D721Med (cell line): Measurements from ENCODE around the gene NAT9.

Source experiments
- DNase-seq: peaks from one replicate; pipeline ENCODE4 v3.0.0; 2011; ENCODE audit warnings: low spot score; ENCODE audit not compliant: insufficient read length
- FAIRE-seq: peaks from 2 replicates; lab custom pipeline; 2011; peaks lifted over from hg19 to GRCh38; lab: Jason Lieb, UNC
- TF ChIP-seq, protein P1 (sequence below): IDR thresholded peaks from 2 replicates; pipeline ENCODE4 v1.5.1; 2012; ENCODE audit warnings: mild to moderate bottlenecking, control low read depth; ENCODE audit not compliant: insufficient read depth; ENCODE audit errors: missing control alignments

NAT9 gene

GRCh38 chr17:74744714-74745547 lies 31.2 kb downstream of the NAT9 start:
- FAIRE-seq (no peak), DNase-seq (peak; percentile 86)
- TF ChIP-seq, protein P1, sequence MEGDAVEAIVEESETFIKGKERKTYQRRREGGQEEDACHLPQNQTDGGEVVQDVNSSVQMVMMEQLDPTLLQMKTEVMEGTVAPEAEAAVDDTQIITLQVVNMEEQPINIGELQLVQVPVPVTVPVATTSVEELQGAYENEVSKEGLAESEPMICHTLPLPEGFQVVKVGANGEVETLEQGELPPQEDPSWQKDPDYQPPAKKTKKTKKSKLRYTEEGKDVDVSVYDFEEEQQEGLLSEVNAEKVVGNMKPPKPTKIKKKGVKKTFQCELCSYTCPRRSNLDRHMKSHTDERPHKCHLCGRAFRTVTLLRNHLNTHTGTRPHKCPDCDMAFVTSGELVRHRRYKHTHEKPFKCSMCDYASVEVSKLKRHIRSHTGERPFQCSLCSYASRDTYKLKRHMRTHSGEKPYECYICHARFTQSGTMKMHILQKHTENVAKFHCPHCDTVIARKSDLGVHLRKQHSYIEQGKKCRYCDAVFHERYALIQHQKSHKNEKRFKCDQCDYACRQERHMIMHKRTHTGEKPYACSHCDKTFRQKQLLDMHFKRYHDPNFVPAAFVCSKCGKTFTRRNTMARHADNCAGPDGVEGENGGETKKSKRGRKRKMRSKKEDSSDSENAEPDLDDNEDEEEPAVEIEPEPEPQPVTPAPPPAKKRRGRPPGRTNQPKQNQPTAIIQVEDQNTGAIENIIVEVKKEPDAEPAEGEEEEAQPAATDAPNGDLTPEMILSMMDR = peak; percentile 99

GRCh38 chr17:74744349-74744713 lies 31.8 kb downstream of the NAT9 start:
- TF ChIP-seq, protein P1 = no peak
- no peak for FAIRE-seq
- DNase-seq = no peak

DNA sequence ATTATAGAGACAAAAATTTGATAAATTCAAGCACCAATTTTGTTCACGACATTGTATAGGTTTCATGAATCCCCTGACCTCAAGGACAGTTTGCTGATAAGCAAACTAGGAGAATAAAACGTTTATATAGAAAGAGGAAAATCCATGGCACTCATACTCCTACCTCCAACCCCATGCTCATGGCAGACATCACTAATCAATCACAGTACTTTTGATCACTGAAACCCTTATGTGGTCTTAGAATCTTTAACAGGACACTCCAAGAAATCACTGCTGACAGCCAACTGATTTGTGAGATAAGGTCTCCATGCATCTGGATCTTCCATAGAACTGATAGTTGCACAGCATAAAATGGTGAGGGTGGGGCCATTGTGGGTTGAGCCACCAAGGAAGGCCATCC lies 32.4 kb downstream of the NAT9 start:
- TF ChIP-seq, protein P1 = no peak
- DNase-seq (no peak), FAIRE-seq (no peak)

GRCh38 chr17:74742978-74743545 lies 33.1 kb downstream of the NAT9 start:
- TF ChIP-seq, protein P1 = no peak
- DNase-seq (no peak), FAIRE-seq (no peak)

- DNase-seq (no peak), FAIRE-seq (no peak)
- TF ChIP-seq, protein P1 = no peak
Measured at GRCh38 chr17:74742153-74742515, 34.0 kb downstream of the NAT9 start.

DNA sequence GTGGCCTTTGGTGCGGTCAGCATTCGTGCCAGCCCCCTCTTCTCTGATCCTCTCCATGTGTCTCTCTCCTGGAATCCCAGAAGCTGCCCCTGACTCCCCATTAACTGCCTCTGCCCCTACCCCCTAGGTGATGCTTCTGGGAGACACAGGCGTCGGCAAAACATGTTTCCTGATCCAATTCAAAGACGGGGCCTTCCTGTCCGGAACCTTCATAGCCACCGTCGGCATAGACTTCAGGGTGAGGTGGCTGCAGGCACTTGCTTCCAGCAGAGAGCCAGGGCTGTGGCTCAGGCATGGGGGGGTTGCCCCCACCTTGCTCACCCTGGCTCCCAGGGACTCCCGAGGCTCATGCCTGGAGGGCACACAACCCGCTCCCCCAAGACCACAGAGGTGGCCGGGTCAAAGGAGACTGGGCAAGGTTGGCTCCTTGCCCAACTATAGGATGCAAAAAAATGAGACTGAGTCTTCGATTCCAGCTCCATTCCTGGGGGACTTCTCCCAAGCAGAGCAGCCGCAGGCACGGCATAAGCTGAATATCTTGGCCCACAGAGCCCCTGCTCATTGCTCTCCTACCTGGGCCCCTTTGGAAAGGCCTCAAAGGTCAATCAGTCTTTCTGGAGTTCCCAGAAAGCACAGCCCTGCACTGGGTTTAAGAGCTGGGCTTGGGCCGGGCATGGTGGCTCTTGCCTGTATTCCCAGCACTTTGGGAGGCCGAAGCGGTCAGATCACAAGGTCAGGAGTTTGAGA lies 35.3 kb downstream of the NAT9 start:
- no peak for DNase-seq
- TF ChIP-seq, protein P1 = no peak
- FAIRE-seq = no peak

DNA sequence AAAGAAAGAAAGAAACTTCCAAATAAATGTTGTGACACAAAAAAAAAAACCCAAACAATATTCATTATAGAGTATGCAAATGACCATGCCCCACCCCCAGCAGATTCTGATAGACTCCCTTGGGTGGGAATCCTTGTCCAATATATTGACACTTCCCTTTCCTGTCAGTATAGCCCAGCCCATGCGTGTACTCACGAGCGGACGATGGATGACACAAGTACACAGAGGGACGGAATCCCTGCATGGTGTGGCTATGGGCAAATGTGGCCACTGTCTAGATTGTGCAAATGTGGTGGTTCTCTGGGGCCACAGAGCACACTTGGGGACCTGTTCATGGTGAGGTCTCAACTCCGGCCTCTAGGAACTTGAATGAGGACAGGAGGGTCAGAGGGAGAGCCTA lies 36.0 kb downstream of the NAT9 start:
- FAIRE-seq (no peak), DNase-seq (no peak)
- TF ChIP-seq, protein P1 = no peak
